ENCODE measurements around the gene NOS1.

DNA sequence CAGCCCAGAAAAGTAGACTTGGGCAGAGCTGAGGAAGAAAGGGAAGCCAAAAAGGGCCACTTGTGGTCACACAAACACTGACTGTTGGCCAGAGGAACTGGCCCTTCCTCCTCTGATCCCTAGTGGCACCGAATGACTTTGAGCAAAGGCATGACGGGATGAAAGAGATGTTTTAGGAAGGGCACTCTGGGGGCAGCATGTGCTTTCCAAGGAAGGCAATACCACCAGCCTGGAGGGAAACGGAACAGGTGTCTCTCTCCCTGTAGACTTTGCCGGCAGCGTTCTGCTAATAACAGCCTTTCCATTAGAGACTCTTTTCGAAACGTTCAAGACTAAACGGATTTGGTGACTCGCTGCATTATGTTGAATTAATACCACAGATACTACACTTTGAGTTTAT, 158.9 kb downstream of the NOS1 start:
- TF ChIP-seq, protein P1, sequence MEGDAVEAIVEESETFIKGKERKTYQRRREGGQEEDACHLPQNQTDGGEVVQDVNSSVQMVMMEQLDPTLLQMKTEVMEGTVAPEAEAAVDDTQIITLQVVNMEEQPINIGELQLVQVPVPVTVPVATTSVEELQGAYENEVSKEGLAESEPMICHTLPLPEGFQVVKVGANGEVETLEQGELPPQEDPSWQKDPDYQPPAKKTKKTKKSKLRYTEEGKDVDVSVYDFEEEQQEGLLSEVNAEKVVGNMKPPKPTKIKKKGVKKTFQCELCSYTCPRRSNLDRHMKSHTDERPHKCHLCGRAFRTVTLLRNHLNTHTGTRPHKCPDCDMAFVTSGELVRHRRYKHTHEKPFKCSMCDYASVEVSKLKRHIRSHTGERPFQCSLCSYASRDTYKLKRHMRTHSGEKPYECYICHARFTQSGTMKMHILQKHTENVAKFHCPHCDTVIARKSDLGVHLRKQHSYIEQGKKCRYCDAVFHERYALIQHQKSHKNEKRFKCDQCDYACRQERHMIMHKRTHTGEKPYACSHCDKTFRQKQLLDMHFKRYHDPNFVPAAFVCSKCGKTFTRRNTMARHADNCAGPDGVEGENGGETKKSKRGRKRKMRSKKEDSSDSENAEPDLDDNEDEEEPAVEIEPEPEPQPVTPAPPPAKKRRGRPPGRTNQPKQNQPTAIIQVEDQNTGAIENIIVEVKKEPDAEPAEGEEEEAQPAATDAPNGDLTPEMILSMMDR (conservative IDR thresholded peaks at IDR 0.05; ENCODE audit: low read length): no peak
- no peak for TF ChIP-seq EZH2phosphoT487 (IDR thresholded peaks at IDR 0.05; ENCODE audit: borderline replicate concordance, low read depth, low read length)
